ENCODE measurements around the gene KPNA2. TPM values are rescaled to one million over a fixed set of nuclear protein-coding genes. Genes with fewer than 3 reads are reported as not detected.
"Not testable (repeated sequence)": the region's sequence is repeated elsewhere in the genome, so short reads cannot be mapped to it uniquely, and the experiment has no call there.

KPNA2 gene
- total and polyA plus RNA-seq, 7 experiments from 2014 or later = 8.4 to 161 (median 18.7) TPM

DNA sequence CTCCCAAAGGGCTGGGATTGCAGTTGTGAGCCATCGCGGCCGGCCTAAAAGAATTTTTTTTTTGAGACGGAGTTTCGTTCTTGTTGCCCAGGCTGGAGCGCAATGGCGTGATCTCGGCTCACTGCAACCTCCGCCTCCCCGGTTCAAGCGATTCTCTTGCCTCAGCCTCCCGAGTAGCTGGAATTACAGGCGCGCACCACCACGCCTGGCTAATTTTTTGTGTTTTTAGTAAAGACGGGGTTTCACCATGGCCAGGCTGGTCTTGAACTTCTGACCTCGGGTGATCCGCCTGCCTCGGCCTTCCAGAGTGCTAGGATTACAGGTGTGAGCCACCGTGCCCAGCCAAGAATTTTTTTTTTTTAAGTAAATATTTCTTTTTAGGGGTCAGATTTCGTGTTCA, 17.0 kb upstream of the KPNA2 start:
- intact Hi-C loops (cut with micrococcal nuclease); H3K27ac ChIP-seq (ENCODE audit: low read depth, low read length); H3K4me3 ChIP-seq (ENCODE audit: low read length): not testable (repeated sequence)

DNA sequence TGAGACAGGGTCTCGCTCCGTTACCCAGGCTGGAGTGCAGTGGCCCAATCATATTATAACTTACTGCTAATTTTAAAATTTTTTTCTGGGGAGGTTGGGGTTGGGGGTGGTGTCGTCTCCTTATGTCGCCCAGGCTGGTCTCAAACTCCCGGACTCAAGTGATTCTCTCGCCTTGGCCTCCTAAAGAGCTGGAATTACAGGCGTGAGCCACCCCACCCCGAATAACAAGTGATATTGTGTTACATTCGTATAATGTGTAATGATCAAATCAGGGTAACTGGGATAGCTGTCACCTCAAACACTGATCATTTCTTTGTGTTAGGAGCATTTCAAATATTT, 16.2 kb upstream of the KPNA2 start:
- Histone ChIP-seq H3K27me3 (ENCODE audit: control insufficient read depth in 2 of 2, insufficient read depth in 2 of 2, low read length in 2 of 2) (no peaks in the 10 kb centered on the region), H3K9me3 (ENCODE audit: control insufficient read depth in 2 of 3, low read length in 3 of 3) (no peaks in the 10 kb centered on the region), H3K27ac (ENCODE audit: low read depth, low read length) (no peak overlapping the region), H3K36me3 (ENCODE audit: control insufficient read depth in 2 of 3, insufficient read depth in 3 of 3, low read length in 3 of 3) (no peaks in the 10 kb centered on the region), H3K4me3 (ENCODE audit: low read length) (peak overlapping the region; percentile 79), H3K4me1 (ENCODE audit: control insufficient read depth in 2 of 2, insufficient read depth in 2 of 2, low read length in 2 of 2) (peaks cover 6 to 10% of the 10 kb centered on the region in 2 donors)
- DNase-seq (no peak), ATAC-seq (no peak)
- H3K9me3 Mint-ChIP-seq = peaks cover 0 to 13% (median 0%) of the 10 kb centered on the region in 11 donors
- H3K27ac Mint-ChIP-seq = peak overlapping the region in 8 of 9 donors; percentile 89 to 100 (median 98)
- peaks cover 0 to 13% (median 0%) of the 10 kb centered on the region in 5 donors for H3K27me3 Mint-ChIP-seq
- peak overlapping the region; percentile 85 to 95 (median 89) for H3K4me3 Mint-ChIP-seq
- peaks cover 10 to 25% (median 18%) of the 10 kb centered on the region in 7 donors for H3K4me1 Mint-ChIP-seq
- POLR2A ChIA-PET = interaction anchor here (0.6 to 1.3 kb wide), 3 partner anchors 18 to 302 kb away, joined by 3 to 6 read pairs (median 5); partner anchors contain the start of gene NOL11
- peaks cover 0 to 3% (median 0%) of the 10 kb centered on the region in 5 donors for H3K36me3 Mint-ChIP-seq
- intact Hi-C loops (cut with micrococcal nuclease) = loop anchor here in 1 of 2 donors (1.0 kb wide), 1 partner anchor 26 kb away; no protein-coding TSS in a partner anchor
- CTCF ChIA-PET = no interaction called here

More for the DNA sequence above, 17.0 kb upstream of the KPNA2 start:
- H3K9me3 ChIP-seq (ENCODE audit: control insufficient read depth in 2 of 3, low read length in 3 of 3); H3K27ac Mint-ChIP-seq; POLR2A ChIA-PET; H3K36me3 Mint-ChIP-seq; CTCF ChIA-PET; ATAC-seq; H3K27me3 ChIP-seq (ENCODE audit: control insufficient read depth in 2 of 2, insufficient read depth in 2 of 2, low read length in 2 of 2); DNase-seq; H3K36me3 ChIP-seq (ENCODE audit: control insufficient read depth in 2 of 3, insufficient read depth in 3 of 3, low read length in 3 of 3): not testable (repeated sequence)
- peaks cover 0 to 16% (median 0%) of the 10 kb centered on the region in 5 donors for H3K27me3 Mint-ChIP-seq
- H3K4me3 Mint-ChIP-seq = peak overlapping the region in 1 of 10 donors; percentile 6
- H3K4me1 ChIP-seq (ENCODE audit: control insufficient read depth in 2 of 2, insufficient read depth in 2 of 2, low read length in 2 of 2) = peaks cover 6 to 10% of the 10 kb centered on the region in 2 donors
- peaks cover 10 to 25% (median 18%) of the 10 kb centered on the region in 7 donors for H3K4me1 Mint-ChIP-seq
- peaks cover 0 to 13% (median 0%) of the 10 kb centered on the region in 11 donors for H3K9me3 Mint-ChIP-seq

DNA sequence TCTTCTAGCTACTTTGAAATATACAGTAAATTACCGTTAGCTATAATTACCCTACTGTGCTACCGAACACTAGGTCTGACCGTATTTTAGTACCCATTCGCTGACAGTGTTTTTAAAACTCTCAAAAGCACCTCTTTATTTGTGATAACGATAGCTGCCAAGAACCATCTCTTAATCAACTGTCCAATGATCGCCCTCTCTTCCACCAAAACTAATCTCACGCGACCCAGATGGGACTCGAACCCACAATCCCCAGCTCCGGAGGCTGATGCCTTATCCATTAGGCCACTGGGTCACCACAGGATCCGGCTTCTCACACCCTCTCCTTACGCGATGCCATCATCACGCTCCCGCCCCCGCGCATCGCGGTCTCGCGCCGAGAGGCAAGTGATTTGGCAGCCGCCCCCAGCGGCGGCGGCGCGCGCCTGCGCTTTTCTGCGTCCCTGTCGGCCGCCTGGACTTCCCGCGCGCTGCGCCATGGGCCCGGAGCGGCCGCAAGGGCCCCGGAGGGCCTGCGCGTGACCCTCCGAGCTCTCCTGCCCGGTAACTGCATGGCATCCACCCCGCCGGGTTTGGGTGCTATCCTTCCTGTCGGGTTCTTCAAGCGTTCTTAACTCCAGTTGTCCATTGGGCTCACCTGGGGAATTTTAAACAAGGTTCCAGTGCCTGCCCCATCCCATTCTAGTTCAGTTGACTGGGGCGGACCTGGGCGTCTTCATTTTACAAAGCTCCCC, 15.7 kb upstream of the KPNA2 start:
- ChIA-PET POLR2A (interaction anchor here (0.6 to 1.3 kb wide), 4 partner anchors 16 to 302 kb away, joined by 3 to 6 read pairs (median 4); partner anchors contain the start of genes KPNA2 and NOL11), CTCF (interaction anchor here (0.8 kb wide), 1 partner anchor 11 kb away, joined by 4 read pairs; no protein-coding TSS in a partner anchor)
- H3K4me1 Mint-ChIP-seq = peaks cover 10 to 25% (median 17%) of the 10 kb centered on the region in 7 donors
- peak overlapping the region; percentile 89 to 100 (median 98) for H3K27ac Mint-ChIP-seq
- Histone ChIP-seq H3K4me1 (ENCODE audit: control insufficient read depth in 2 of 2, insufficient read depth in 2 of 2, low read length in 2 of 2) (peaks cover 6 to 10% of the 10 kb centered on the region in 2 donors), H3K9me3 (ENCODE audit: control insufficient read depth in 2 of 3, low read length in 3 of 3) (no peaks in the 10 kb centered on the region), H3K27me3 (ENCODE audit: control insufficient read depth in 2 of 2, insufficient read depth in 2 of 2, low read length in 2 of 2) (no peaks in the 10 kb centered on the region), H3K36me3 (ENCODE audit: control insufficient read depth in 2 of 3, insufficient read depth in 3 of 3, low read length in 3 of 3) (no peaks in the 10 kb centered on the region), H3K27ac (ENCODE audit: low read depth, low read length) (peak overlapping the region; percentile 79), H3K4me3 (ENCODE audit: low read length) (peak overlapping the region; percentile 79)
- intact Hi-C loops (cut with micrococcal nuclease) = loop anchor here (1.0 to 5.0 kb wide), 4 partner anchors 9 to 1307 kb away; partner anchors contain the start of genes KPNA2 (in 2 of the 2) and ABCA5 (in 1 of the 2)
- peak; percentile 96 for ATAC-seq
- H3K9me3 Mint-ChIP-seq = peaks cover 0 to 13% (median 0%) of the 10 kb centered on the region in 11 donors
- H3K27me3 Mint-ChIP-seq = peaks cover 0 to 9% (median 0%) of the 10 kb centered on the region in 5 donors
- peak overlapping the region; percentile 85 to 95 (median 89) for H3K4me3 Mint-ChIP-seq
- peaks cover 0 to 3% (median 0%) of the 10 kb centered on the region in 5 donors for H3K36me3 Mint-ChIP-seq
- peak; percentile 88 to 100 (median 94) for DNase-seq

DNA sequence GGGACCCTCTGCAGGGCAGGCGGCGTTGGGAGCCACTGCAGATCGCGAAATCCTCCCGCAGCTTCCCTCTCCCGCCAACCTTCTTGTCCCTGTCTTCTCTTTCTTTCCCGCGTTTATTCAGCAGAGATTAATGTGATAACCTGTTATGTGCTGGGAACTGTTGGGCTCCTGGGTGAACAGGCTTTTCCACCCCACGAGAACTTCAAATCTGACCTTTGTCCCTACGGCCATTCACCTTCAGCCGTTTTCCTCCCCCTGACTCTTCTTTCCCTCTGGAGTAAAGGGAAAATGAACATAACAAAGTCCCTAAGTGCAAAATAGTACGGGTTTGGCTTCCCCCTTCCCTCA, 15.2 kb upstream of the KPNA2 start:
- ATAC-seq (no peak), DNase-seq (no peak)
- Mint-ChIP-seq H3K4me3 (peak overlapping the region; percentile 85 to 95 (median 89)), H3K4me1 (peaks cover 10 to 25% (median 17%) of the 10 kb centered on the region in 7 donors), H3K9me3 (peaks cover 0 to 13% (median 0%) of the 10 kb centered on the region in 11 donors), H3K36me3 (peaks cover 0 to 3% (median 0%) of the 10 kb centered on the region in 5 donors), H3K27ac (peak overlapping the region; percentile 89 to 100 (median 98)), H3K27me3 (peaks cover 0 to 8% (median 0%) of the 10 kb centered on the region in 5 donors)
- POLR2A ChIA-PET = interaction anchor here (0.9 to 1.3 kb wide), 2 partner anchors 15 to 303 kb away, joined by 3 to 6 read pairs; partner anchors contain the start of genes KPNA2 and NOL11
- CTCF ChIA-PET = interaction anchor here (0.8 kb wide), 1 partner anchor 12 kb away, joined by 4 read pairs; no protein-coding TSS in a partner anchor
- Histone ChIP-seq H3K4me3 (ENCODE audit: low read length) (peak overlapping the region; percentile 79), H3K27me3 (ENCODE audit: control insufficient read depth in 2 of 2, insufficient read depth in 2 of 2, low read length in 2 of 2) (no peaks in the 10 kb centered on the region), H3K27ac (ENCODE audit: low read depth, low read length) (peak overlapping the region; percentile 79), H3K36me3 (ENCODE audit: control insufficient read depth in 2 of 3, insufficient read depth in 3 of 3, low read length in 3 of 3) (no peaks in the 10 kb centered on the region), H3K9me3 (ENCODE audit: control insufficient read depth in 2 of 3, low read length in 3 of 3) (no peaks in the 10 kb centered on the region), H3K4me1 (ENCODE audit: control insufficient read depth in 2 of 2, insufficient read depth in 2 of 2, low read length in 2 of 2) (peaks cover 6 to 10% of the 10 kb centered on the region in 2 donors)
- intact Hi-C loops (cut with micrococcal nuclease) = loop anchor here (1.0 to 5.0 kb wide), 4 partner anchors 9 to 1307 kb away; partner anchors contain the start of genes KPNA2 (in 2 of the 2) and ABCA5 (in 1 of the 2)

DNA sequence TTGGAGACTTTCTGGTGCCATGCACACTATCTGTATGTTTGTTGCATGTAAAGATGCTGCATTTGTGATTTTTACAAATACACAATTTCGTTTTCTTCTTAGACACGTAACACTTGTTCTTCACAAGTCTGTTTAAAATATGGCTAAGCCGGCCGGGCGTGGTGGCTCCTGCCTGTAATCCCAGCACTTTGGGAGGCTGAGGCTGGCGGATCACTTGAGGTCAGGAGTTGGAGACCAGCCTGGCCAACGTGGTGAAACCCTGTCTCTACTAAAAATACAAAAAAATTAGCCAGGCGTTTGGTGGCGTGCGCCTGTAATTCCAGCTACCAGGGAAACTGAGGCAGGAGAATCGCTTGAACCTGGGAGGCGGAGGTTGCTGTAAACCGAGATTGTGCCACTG, 14.7 kb upstream of the KPNA2 start:
- CTCF ChIA-PET; H3K36me3 ChIP-seq (ENCODE audit: control insufficient read depth in 2 of 3, insufficient read depth in 3 of 3, low read length in 3 of 3); H3K27me3 ChIP-seq (ENCODE audit: control insufficient read depth in 2 of 2, insufficient read depth in 2 of 2, low read length in 2 of 2); H3K27me3 Mint-ChIP-seq; H3K36me3 Mint-ChIP-seq; H3K9me3 ChIP-seq (ENCODE audit: control insufficient read depth in 2 of 3, low read length in 3 of 3); DNase-seq; ATAC-seq; H3K27ac ChIP-seq (ENCODE audit: low read depth, low read length): not testable (repeated sequence)
- intact Hi-C loops (cut with micrococcal nuclease) = loop anchor here (1.0 to 5.0 kb wide), 4 partner anchors 9 to 1307 kb away; partner anchors contain the start of genes KPNA2 (in 2 of the 2) and ABCA5 (in 1 of the 2)
- peaks cover 10 to 25% (median 17%) of the 10 kb centered on the region in 7 donors for H3K4me1 Mint-ChIP-seq
- peaks cover 6 to 10% of the 10 kb centered on the region in 2 donors for H3K4me1 ChIP-seq (ENCODE audit: control insufficient read depth in 2 of 2, insufficient read depth in 2 of 2, low read length in 2 of 2)
- H3K27ac Mint-ChIP-seq = peak overlapping the region; percentile 89 to 100 (median 98)
- peaks cover 0 to 13% (median 0%) of the 10 kb centered on the region in 11 donors for H3K9me3 Mint-ChIP-seq
- POLR2A ChIA-PET = interaction anchor here (0.9 to 1.3 kb wide), 2 partner anchors 15 to 303 kb away, joined by 3 to 6 read pairs; partner anchors contain the start of genes KPNA2 and NOL11
- peak overlapping the region; percentile 79 for H3K4me3 ChIP-seq (ENCODE audit: low read length)
- H3K4me3 Mint-ChIP-seq = peak overlapping the region; percentile 85 to 95 (median 89)

DNA sequence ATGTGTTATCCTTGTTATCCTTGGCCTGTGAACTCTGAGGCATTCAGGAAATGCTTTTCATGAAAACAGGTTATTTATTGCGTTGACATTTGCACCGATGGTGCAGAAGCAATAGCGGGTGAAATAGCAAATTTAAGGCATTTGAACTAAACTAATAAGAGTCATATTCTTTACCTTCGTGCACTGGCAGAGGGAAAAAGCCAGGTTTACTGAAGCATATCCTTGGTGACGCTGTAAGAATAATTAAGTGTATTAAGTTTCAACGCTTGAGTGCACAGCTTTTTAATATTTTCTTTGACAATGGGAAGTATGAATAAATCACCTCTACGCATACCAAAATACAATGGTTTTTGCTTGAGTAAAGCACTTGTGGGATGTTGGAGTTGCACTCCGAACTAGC, 13.6 kb upstream of the KPNA2 start:
- ChIA-PET POLR2A (no interaction called here), CTCF (no interaction called here)
- no peak for DNase-seq
- H3K27me3 ChIP-seq (ENCODE audit: control insufficient read depth in 2 of 2, insufficient read depth in 2 of 2, low read length in 2 of 2) = no peaks in the 10 kb centered on the region
- ATAC-seq = no peak
- Mint-ChIP-seq H3K27ac (peak overlapping the region in 4 of 9 donors; percentile 24 to 65 (median 34)), H3K9me3 (peaks cover 0 to 13% (median 0%) of the 10 kb centered on the region in 11 donors), H3K4me3 (peak overlapping the region in 6 of 10 donors; percentile 10 to 59 (median 40)), H3K36me3 (peaks cover 0 to 3% (median 0%) of the 10 kb centered on the region in 5 donors), H3K4me1 (peaks cover 6 to 21% (median 17%) of the 10 kb centered on the region in 7 donors), H3K27me3 (peaks cover 0 to 9% (median 0%) of the 10 kb centered on the region in 5 donors)
- H3K27ac ChIP-seq (ENCODE audit: low read depth, low read length) = no peak overlapping the region
- intact Hi-C loops (cut with micrococcal nuclease) = loop anchor here in 1 of 2 donors (5.0 kb wide), 1 partner anchor 1305 kb away; the partner anchor contains the start of gene ABCA5
- no peak overlapping the region for H3K4me3 ChIP-seq (ENCODE audit: low read length)
- no peaks in the 10 kb centered on the region for H3K36me3 ChIP-seq (ENCODE audit: control insufficient read depth in 2 of 3, insufficient read depth in 3 of 3, low read length in 3 of 3)
- no peaks in the 10 kb centered on the region for H3K9me3 ChIP-seq (ENCODE audit: control insufficient read depth in 2 of 3, low read length in 3 of 3)
- peaks cover 6 to 10% of the 10 kb centered on the region in 2 donors for H3K4me1 ChIP-seq (ENCODE audit: control insufficient read depth in 2 of 2, insufficient read depth in 2 of 2, low read length in 2 of 2)

All from naive thymus-derived CD4-positive, alpha-beta T cell (primary cell).